NCI-H226 (cell line): Measurements from ENCODE around the gene ZNF274.
"Not testable (repeated sequence)": the region's sequence is repeated elsewhere in the genome, so short reads cannot be mapped to it uniquely, and the experiment has no call there.

ENCODE experiments used
- DNase-seq: peaks from one replicate; pipeline ENCODE4 v3.0.0-alpha.2; 2015

Gene ZNF274

DNA sequence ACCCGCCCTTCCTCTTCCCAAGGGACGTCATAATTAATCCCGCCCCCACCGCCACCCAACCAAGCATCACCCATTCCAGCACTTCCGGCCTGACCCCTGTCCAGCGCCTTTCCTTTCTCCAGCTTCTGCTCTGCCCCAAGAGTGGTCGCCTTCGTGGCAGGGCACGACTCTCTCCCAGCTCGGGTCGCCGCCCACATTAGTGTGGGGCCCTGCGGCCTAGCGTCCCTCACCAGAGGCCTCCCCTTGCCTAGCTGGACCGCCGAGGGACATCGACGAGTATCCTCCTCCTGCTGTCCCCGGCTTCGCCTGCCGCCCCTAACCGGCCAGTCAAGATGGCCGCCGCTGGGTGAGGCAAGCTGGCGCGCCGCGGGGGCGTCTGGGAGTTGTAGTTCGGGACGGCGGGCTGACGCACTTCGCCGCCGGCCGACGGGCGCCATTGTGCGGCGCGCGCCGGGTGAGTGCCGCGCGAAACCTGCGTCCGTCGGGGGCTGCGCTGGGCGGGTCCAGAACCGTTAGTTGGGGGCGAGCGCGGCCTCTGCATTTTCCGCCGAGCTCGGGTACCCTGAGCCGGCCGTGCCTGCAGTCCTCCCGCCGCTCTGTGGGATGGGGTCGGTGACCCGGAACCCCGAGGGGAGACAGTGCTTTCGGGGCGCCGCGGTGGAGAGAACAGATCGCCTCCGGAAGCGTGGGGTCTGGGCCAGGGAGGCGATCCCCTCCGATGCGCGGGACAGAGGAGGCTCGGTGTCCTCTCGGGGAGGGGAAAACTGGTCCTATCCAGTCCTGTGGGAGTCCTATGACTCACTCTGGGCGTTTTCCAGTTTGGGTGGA is at the start of gene ZNF274:
ZNF274 (plus strand) TSS at position 73 of the 828 bp plus-strand sequence. CDS start 905 bp downstream, outside the sequence.
- DNase-seq = peak; percentile 97

DNA sequence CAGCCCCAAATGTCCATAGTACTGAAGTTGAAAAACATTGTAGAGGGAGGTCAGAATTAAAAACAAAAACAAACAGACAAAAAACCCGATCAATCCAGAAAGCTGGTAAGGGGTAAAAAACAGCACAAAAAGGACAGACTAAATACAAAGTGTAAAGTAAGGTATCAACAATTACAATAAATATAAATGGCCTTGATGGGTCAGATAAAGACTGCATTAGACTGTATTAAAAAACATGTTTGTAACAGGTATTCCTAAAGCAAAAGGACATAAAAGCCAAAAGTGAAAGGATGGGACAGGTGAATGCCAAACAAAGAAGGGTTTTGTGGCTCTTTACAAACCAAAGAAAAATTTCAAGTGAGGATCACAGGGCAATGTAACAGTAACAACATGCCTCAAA is 48.6 kb upstream of the ZNF274 start:
- no peak for DNase-seq

DNA sequence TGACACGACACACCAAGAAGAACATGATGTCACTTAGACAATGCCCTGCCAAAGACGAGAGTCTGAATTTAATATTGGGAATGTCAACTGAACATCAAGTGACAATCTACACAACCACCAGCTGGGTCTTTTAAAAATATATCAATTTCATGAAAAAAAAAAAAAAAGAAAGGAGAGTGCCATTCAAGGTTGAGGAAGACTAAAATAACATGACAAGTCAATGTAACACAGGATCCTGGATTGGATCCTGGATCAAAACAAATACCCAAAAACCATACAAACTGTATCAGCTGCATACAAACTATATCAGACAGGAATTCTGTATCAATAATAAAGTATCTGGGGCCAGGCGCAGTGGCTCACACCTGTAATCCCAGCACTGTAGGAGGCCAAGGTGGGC is 37.0 kb upstream of the ZNF274 start:
- no peak for DNase-seq

DNA sequence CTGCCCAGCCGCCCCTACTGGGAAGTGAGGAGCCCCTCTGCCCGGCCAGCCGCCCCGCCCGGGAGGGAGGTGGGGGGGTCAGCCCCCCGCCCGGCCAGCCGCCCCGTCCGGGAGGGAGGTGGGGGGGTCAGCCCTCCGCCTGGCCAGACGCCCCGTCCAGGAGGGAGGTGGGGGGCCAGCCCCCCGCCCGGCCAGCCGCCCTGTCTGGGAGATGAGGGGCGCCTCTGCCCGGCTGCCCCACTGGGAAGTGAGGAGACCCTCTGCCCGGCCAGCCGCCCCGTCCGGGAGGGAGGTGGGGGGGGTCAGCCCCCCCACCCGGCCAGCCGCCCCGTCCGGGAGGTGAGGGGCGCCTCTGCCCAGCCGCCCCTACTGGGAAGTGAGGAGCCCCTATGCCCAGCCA is 35.4 kb upstream of the ZNF274 start:
- not testable (repeated sequence) for DNase-seq

DNA sequence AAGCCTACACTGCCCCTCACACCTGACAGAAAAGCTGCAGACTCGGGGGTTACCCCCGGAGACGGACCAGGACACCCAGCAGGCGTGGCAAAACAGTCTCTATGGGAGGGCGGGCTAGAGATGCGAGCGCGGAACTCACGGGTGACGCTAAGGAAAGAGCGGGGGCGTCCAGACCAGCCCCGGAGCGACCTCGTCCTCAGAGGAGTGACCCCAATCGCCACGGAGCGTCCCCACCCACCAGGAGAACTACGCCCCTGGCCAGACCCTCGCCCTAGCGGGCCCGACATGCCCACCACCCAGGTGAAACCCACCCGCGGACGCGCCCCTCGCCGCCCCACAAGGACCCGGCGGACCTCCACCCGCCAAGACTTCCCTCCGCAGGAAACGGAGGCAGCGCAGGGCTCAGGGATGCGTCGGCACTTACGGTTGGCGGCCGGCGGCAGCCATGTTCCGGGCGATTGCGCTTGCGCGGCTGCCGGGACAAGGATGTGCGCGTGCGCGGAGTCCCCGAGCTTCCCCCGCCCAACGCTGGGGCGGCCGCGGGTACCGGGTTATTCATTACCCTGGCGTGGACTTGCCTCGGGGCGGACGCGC is 32.4 kb upstream of the ZNF274 start, which contains the start of gene ZNF329:
ZNF329 (minus strand) TSS at position 462 of the 594 bp plus-strand sequence. CDS start 21,286 bp downstream, outside the sequence.
- DNase-seq = peak; percentile 62

DNA sequence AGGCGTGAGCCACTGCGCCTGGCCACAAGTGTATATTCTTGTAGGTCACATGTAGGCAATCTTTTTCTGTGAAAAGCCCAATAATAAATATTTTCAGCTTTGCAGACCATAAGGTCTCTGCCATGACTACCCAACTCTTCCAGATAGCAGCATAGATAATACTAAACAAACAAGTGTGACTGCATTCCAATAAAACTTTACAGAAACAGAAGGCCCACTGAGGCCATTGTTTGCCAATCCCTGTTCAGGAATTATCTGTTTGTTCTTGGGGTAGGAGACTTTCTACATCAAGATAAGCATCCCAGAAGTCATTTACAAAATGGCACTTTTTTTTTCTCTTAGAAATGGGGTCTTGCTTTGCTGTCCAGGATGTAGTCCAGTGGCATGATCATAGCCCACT is 29.5 kb upstream of the ZNF274 start:
- DNase-seq = no peak

DNA sequence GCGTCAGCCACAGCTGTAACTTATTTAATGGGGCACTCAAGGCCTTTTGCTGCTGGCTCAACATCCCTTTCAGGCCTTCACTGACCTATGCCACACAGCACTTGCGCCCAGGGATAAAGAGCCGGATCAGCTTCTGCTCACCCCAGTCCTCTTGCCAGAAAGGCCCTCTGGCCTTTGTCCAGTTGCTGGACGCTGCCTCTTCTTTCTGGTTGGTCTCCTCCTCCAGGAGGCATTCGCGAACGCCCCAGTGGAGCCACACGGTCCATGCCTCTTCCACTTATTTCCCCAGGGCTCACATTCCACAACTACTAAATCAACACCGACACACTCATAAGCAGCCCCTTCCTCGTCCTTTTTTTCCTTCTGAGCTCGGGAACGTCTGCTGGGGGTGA is 28.6 kb upstream of the ZNF274 start:
- peak; percentile 55 for DNase-seq

- peak; percentile 88 for DNase-seq
Observed at GRCh38 chr19:58154679-58155648, 27.9 kb upstream of the ZNF274 start.

- no peak for DNase-seq
Observed at GRCh38 chr19:58157045-58157728, 25.7 kb upstream of the ZNF274 start.

DNA sequence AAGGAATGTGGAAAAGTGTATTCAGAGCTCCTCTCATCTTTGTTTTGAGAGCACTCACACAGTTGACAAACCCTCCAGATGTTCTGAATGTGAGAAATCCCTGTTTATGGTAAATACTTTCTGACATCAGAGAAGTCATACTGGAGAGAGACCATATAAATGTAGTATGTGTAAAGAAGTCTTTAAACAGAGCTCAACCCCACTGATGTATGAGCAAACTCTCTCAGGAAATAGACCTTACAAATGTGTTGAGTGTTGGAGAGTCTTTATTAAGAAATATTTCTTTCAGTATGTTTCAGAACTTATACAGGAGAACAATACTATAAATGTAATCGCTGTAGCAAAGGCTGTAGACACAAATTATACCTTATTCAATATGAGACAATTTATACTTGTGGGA is 16.6 kb upstream of the ZNF274 start:
- DNase-seq = no peak

GRCh38 chr19:58166708-58167280 is 16.1 kb upstream of the ZNF274 start:
- DNase-seq = no peak

DNA sequence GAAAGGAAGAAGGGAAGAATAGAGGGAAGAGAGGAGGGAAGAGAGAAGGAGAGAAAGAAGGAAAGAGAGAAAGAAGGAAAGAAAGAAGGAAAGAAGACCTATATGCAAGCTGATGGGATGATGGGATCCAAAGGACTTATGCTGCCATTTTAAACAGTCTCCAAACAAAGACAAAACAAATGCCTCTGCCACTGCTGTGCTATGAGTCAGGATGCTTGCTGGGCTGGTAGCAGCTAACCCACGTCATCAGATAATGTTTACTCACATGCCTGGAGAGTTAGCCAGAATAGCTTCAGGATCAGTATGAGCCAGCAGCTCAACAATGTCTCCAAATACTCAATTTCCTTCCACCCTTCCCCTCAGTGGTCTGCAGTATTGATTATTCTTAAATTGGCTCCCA is 12.0 kb upstream of the ZNF274 start:
- peak; percentile 68 for DNase-seq

- DNase-seq = peak; percentile 64
Observed at GRCh38 chr19:58181902-58182576, 822 bp upstream of the ZNF274 start.

DNA sequence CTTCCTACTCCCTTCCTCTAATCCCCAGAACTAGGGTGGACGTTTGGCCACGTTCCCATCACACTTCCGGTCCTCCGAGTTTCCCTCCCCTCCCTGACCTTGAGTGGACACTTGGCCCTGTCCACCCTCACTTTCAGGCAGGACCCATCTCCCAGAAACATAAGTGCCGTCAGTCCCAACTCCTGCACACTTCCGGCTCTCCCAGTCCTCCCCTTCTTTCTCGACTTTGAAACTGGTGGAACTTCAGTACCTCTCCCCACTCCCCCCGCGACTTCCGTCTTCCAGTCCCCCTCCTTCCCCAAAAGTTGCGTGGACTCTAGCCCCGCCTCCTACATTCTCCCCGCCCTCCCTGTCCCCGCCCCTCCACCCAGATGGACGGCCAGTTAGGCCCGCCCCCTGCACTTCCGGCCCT is 278 bp upstream of the ZNF274 start:
- DNase-seq = peak; percentile 92

- no peak for DNase-seq
Observed at GRCh38 chr19:58183817-58184215, 955 bp downstream of the ZNF274 start.

DNA sequence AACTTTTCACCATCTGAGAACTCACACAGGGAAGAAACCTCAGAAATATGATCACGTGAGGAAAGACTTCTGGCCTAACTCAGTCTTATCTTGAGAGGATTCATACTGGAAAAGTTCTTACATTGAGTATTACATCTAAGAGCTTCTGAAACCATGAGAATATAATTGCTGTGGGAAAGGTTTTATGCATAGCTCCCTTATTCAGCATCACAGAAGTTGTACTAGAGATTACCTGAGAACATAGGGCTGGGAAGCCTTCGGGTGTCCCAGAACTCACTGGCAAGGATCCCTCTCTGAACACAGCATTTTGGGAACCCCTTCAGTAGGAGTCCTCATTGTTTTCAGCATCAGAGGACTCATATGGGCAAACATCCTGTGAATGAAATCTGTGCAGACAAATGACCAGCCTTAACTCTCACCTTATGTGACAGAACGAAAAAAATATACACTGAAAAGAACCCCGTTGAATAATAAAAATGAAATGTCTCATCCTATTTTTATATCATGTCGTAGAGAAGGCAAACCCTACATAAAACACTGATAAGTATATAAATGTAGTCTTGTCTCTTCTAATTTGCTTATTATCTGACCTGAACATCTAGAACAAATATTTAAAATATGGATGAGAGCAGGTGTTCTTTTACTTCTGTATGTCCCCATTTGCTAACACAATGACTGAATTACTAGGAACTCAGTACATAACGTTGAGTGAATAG is 14.2 kb downstream of the ZNF274 start:
- peak; percentile 12 for DNase-seq

DNA sequence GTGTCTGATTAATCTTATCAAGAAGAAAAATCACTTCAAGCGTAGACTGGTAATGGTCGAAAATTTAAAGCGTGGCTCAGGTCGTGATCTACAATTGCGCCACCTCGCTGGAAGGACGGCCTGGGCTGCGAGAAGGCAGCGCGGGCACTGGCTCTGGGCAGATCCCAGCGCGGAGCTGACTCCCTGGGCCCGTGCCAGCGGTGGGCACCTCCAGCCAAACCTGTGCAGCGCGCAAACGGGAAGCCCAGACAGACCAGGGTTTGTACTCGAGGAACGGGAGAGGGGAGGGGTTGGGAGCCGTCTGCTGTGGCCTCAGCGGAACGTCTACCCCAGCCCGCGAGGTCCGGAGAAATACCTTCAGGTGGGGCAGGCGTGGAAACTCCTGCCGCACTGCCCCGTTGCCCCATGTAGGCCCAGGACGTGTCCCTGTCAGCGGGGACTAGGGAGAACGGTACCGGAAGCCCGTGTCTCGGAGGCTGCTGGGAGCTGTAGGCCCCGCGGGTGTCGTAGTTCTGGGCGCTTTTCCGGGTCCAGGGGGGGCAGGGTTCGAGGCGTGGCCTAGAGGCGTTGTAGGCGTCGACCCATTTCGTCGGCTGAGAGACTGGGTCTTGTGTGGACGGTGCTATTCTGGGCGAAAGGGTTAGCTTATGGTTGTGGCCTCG is 21.1 kb downstream of the ZNF274 start:
- no peak for DNase-seq

GRCh38 chr19:58204566-58204965 is 21.7 kb downstream of the ZNF274 start:
- DNase-seq = no peak

DNA sequence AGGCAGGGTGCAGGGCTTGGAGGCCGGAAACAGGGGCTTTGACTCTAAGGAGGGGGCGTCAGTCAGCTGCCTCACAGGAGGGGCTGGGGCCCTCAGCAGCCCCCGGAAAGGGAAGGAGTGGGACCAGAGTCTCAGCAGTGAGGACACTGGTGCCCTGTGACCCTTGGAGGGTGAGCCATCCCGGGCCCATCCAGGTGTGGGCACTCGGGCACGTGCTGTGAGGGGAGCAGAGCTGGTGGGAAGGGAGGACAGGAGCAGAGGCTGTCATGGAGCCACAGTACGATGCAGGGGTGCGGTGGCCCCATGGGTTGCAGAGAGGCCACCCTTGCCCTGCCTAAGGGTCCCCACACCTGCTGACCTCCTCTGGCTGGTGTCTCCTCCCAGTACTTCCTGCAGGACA is 26.7 kb downstream of the ZNF274 start:
- DNase-seq = no peak
